HG02938 (cell line): ENCODE data around the gene GPC5.

ENCODE experiments used
- ATAC-seq: cut with Tn5 transposase; IDR thresholded peaks from one replicate; pipeline ENCODE4 v1.9.1; 2021; ENCODE audit warnings: mild to moderate bottlenecking, moderate library complexity; ENCODE audit not compliant: unreplicated experiment

The GPC5 gene

DNA sequence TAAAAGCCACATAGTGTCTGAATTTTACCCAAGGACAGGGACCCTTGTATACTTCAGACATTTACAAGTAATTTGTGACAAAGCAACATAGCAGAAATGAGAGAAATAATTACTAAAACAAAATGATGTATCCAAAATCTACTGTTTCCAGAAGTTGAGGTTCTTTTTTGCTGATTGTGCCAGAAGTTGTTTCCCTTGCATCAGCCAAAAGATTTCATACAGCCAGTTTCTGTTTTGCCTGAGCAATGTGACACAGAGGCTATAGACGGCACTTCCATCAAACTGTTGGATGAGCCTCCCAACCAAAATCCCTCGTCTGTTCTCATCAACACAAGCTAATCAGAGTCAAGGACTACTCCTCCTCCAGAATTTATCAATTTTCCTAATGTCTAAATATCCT, 915.0 kb downstream of the GPC5 start:
- ATAC-seq = no peak

GRCh38 chr13:92315265-92315664, 916.8 kb downstream of the GPC5 start:
- no peak for ATAC-seq

DNA sequence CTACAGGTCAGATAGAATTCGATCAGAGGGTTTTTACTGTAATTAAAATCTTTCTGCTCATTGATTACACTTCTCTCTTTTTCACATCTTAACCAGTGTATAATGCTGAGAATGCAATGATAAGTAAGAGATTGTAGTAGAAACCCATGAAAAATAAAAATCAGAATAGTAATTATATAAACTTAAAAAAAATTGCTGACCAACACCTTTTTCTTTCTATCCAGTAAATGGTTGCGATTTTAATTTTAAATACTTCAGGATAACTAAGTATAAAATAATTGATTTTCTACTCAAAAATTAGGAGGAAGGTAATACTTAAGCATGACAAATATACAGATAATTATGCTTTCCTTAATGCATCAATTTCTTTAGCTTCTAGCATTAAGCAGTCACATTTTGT, 917.6 kb downstream of the GPC5 start:
- no peak for ATAC-seq

GRCh38 chr13:92317066-92317465, 918.6 kb downstream of the GPC5 start:
- ATAC-seq = no peak

GRCh38 chr13:92320323-92320722, 921.9 kb downstream of the GPC5 start:
- ATAC-seq = no peak

DNA sequence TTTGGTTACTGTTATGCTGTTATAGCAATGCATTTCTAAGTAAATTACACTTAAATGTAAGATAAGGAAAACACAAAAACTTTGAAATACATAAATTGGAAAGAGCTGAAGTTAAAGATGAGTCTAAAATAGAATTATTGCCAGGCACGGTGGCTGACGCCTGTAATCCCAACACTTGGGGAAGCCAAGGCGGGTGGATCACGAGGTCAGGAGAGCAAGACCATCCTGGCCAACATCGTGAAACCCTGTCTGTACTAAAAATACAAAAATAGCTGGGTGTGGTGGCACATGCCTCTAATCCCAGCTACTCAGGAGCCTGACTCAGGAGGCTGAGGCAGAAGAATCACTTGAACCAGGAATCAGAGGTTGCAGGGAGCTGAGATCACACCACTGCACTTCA, 922.8 kb downstream of the GPC5 start:
- no peak for ATAC-seq

- no peak for ATAC-seq
Measured at GRCh38 chr13:92345627-92346026, 947.2 kb downstream of the GPC5 start.

DNA sequence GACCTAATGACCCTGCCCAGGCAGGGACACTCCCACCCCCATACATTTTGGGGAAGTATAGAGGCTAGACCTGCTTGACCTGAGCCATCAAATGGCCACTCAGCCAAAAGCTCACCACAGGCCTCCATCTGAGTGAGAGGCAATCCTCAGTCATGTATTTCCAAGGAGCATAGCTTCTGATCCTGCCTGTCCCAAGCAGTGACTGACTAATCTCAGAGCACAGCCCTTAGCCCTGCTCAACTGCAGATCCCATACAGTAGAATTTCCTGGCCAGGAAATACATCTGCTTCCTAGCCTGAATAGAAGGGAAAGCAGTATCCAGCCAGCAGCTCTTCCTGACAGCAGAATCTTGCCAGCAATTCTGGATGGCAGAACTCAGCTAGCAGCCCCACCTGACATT, 947.6 kb downstream of the GPC5 start:
- ATAC-seq = no peak

GRCh38 chr13:92354583-92354982, 956.2 kb downstream of the GPC5 start:
- ATAC-seq = no peak

GRCh38 chr13:92355213-92355612, 956.8 kb downstream of the GPC5 start:
- ATAC-seq = no peak

DNA sequence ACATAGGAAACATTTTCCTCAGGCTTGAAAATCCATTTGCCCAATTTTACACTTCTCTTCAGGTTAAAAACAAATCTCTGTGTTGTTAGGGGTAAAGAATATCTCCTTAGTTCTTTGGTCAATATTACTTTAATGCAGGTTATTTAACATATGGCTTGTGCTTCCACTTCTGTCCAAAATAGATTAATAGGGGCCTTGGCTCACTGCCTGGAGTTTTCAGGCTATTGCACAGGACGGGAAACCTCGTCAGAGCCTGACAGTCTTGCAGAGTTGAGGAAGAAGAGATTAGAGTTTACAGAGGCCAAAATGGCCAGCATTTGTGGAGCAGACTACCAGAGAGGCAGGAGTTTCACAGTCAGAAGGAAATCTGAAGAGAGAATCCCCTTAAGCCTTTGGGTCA, 964.3 kb downstream of the GPC5 start:
- no peak for ATAC-seq

GRCh38 chr13:92365904-92366303, 967.5 kb downstream of the GPC5 start:
- ATAC-seq = no peak

DNA sequence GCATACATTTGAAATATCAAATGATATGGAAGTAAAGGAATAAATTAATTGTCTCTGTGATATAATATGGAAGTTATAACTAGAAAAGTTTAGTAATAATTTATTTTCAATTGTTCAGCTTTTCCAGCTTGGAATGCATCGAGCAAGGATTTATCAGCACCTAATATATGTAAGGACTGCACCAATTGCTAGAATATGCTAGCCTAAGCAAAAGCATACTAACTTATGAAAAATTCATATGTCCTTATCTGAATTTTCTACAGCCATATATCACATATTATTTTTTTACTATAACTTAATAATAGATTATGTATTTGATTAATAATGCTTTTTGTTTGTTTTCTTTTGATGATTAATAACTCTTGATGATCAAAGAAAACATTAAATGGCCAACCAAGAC, 979.0 kb downstream of the GPC5 start:
- no peak for ATAC-seq

GRCh38 chr13:92379371-92379770, 981.0 kb downstream of the GPC5 start:
- no peak for ATAC-seq

DNA sequence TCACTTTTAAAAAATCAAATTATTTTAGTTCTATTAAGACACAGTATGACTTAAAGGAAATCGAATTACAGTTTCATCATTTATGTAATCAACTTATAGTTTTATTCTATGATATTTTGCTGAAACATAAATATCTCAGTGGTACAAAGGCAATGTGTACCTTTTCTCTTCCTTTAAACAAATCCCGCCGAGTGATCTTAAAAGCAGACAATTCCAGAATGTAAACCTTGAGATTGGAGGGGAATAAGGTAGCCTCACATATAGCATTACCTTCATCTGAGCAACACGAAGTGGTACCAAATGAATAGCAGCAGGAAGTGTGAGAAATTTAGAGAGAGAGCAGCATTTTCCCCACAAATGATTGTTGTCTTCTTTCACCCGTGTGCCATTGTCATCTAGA, 986.0 kb downstream of the GPC5 start:
- no peak for ATAC-seq

- ATAC-seq = no peak
Measured at GRCh38 chr13:92387245-92387644, 988.8 kb downstream of the GPC5 start.

DNA sequence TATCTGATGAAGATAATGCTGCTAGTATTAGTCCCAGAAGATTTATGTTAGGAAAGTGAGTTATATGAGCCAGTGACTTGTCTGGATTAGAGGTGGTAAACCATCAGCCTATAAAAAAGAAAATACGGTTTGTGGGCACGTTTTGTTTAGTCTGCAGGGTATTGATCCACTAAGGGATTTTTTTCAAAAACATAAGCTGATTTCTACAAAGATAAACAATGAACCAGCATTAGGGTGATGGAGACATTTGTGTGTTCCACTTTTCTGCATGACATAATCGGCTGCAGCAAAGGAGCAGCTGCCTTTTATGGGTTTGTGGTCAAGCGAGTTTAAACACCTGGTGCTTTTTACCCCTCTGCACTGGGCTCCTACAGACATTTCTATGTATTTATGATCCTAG, 991.8 kb downstream of the GPC5 start:
- no peak for ATAC-seq

GRCh38 chr13:92403606-92404005, 1005.2 kb downstream of the GPC5 start:
- ATAC-seq = no peak

DNA sequence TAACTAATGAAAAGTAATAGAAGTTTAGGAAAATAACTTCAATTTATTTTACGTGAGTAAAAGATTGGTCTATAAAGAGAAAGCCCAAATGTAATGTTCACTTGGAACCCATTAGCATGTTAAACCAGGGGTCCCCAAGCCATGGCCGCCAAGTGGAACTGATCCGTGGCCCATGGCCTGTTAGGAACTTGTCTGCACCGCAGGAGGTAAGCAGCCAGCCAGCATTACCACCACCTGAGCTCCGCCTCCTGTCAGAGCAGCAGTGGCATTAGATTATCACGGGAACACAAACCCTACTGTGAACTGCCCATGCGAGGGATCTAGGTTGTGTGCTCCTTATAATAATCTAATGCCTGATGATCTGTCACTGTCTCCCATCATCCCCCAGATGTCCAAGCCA, 1009.4 kb downstream of the GPC5 start:
- no peak for ATAC-seq

- ATAC-seq = no peak
Measured at GRCh38 chr13:92412481-92412880, 1014.1 kb downstream of the GPC5 start.

DNA sequence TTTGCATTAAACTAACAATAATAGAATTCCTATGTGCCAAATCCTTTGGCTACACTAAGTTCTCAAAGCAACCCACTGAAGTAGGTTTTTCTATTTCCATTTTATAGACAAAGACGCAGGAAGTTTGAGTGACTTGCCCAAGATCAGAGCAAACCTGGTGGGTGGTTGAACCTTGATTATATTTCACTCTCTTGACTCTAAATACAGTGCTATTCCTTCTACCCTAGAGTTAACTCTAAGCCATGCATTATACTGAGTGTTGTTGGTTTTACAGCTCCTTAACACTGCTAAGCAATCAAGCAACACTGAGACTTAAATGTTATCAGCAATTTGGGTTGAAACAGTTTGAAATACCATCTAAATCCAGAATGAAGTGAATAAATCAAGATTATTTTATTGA, 1014.6 kb downstream of the GPC5 start:
- no peak for ATAC-seq

DNA sequence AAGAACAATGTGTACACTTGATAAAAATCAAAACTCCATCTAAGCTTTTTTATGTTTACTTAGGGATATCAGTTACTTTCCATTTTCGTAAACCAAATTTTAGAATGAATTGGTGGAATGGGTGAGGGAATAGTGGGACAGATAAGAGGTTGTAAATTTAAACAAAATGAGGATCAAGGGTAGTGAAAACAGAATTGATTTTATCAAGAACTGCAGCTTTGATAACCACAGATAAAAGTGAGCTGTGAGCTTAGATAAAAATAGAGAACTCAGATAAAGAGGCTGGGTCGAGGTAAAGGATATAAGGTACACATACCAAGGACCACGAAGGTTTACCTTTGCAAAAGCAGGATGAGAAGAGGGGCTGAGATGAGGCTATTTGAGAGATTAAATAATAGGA, 1015.0 kb downstream of the GPC5 start:
- ATAC-seq = no peak

GRCh38 chr13:92414851-92415250, 1016.4 kb downstream of the GPC5 start:
- ATAC-seq = no peak

GRCh38 chr13:92415781-92416180, 1017.4 kb downstream of the GPC5 start:
- no peak for ATAC-seq
